Measurements from ENCODE around the gene CDH4.

The CDH4 gene

GRCh38 chr20:61379898-61380544 is 128.0 kb downstream of the CDH4 start (continued):
- TF ChIP-seq ZNF513 (tag by site-specific recombination; IDR thresholded peaks at IDR 0.05) (no peak), ZNF404 (tag by site-specific recombination; IDR thresholded peaks at IDR 0.05) (no peak), INSM2 (tag by site-specific recombination; IDR thresholded peaks at IDR 0.05) (no peak)

GRCh38 chr20:61380545-61380915 is 128.5 kb downstream of the CDH4 start:
- no peak overlapping the region for H3K27ac ChIP-seq (ENCODE audit: extremely low read depth, low read depth, low read length)
- H3K36me3 ChIP-seq (ENCODE audit: control insufficient read depth in 2 of 2, insufficient read depth in 1 of 2, low read length in 2 of 2) = no peaks in the 10 kb centered on the region
- no peak overlapping the region for H3K4me3 ChIP-seq (ENCODE audit: low read depth, low read length)
- ChIA-PET POLR2A (no interaction called here), CTCF (no interaction called here)
- H3K9me3 ChIP-seq (ENCODE audit: control insufficient read depth, insufficient read depth, low read depth, low read length) = no peaks in the 10 kb centered on the region
- H3K4me1 ChIP-seq (ENCODE audit: control insufficient read depth, insufficient read depth, low read length) = no peaks in the 10 kb centered on the region
- TF ChIP-seq ZNF692 (tag by site-specific recombination; IDR thresholded peaks at IDR 0.05) = no peak
- no peak for TF ChIP-seq ZNF341 (tag by site-specific recombination; IDR thresholded peaks at IDR 0.05; ENCODE audit: low read depth)
- TF ChIP-seq ZNF514 (tag by site-specific recombination; IDR thresholded peaks at IDR 0.05) = no peak
- TF ChIP-seq ZNF266 (tag by site-specific recombination; IDR thresholded peaks at IDR 0.05; ENCODE audit: low read depth) = no peak
- no peak for TF ChIP-seq ZNF544 (tag by site-specific recombination; IDR thresholded peaks at IDR 0.05)
- TF ChIP-seq ZNF639 (tag by site-specific recombination; IDR thresholded peaks at IDR 0.05) = no peak
- no peak for TF ChIP-seq ZBTB11 (tag by site-specific recombination; conservative IDR thresholded peaks at IDR 0.05; ENCODE audit: low read depth)
- no peak for TF ChIP-seq GLIS2 (tag by site-specific recombination; IDR thresholded peaks at IDR 0.05)
- no peak for TF ChIP-seq ZNF660 (tag by site-specific recombination; IDR thresholded peaks at IDR 0.05)
- no peak for TF ChIP-seq ZNF155 (tag by site-specific recombination; IDR thresholded peaks at IDR 0.05)
- TF ChIP-seq ZNF585B (tag by site-specific recombination; IDR thresholded peaks at IDR 0.05) = no peak
- TF ChIP-seq ZBTB21 (tag by site-specific recombination; IDR thresholded peaks at IDR 0.05) = no peak
